ENCODE measurements around the gene SIRPB2. TPM values are rescaled to one million over a fixed set of nuclear protein-coding genes. Genes with fewer than 3 reads are reported as not detected.

Gene SIRPB2
- total and polyA plus RNA-seq, 2 of the 4 experiments (the other 2 are of a cell fraction) = not detected

DNA sequence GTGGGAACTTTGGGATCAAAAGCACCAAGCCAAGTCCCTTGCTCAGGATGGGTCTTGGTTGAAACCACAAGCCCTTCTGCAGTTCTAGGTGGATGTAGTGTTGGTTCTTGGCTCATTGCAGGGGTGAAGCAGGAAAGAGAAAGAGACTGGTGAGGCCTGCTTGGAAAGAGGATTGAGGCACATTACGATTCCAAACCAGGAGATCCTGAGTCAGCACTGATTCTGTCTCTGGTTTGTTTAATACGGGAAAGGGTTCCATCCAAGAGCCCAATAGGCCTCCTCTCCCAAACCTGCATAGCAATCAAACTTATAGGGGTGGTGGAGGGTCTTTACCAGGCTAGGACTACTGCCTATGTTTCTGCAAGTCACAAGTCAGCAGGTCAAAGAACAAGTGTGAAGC is 48.9 kb downstream of the SIRPB2 start:
- H2BK120ac ChIP-seq (ENCODE audit: low read depth, low read length) = no peak overlapping the region
- no peaks in the 10 kb centered on the region for H3K4me1 ChIP-seq (ENCODE audit: control insufficient read depth, insufficient read depth, low read length)
- H4K20me1 ChIP-seq (ENCODE audit: insufficient read depth, low read length) = no peaks in the 10 kb centered on the region
- H3K9me3 ChIP-seq (ENCODE audit: control insufficient read depth, insufficient read depth, low read length) = no peaks in the 10 kb centered on the region
- no peak overlapping the region for H3K14ac ChIP-seq (replicated peaks; ENCODE audit: low read depth, low read length)
- no peak overlapping the region for H2BK20ac ChIP-seq (ENCODE audit: low read depth, low read length)
- peaks cover 6% of the 10 kb centered on the region; the same call in 1 of the 2 replicates for H3K9me1 ChIP-seq (ENCODE audit: insufficient read depth, low read length)
- DNase-seq (no peak), ATAC-seq (ENCODE audit: low read depth) (no peak)
- H4K5ac ChIP-seq (ENCODE audit: low read depth, low read length) = no peak overlapping the region
- intact Hi-C loops (cut with micrococcal nuclease) (no loop called here), dilution Hi-C loops (cut with HindIII; ENCODE audit: low sequenced_read_pairs, unreplicated experiment) (no loop called here), in situ Hi-C loops (cut with MboI; ENCODE audit: low sequenced_read_pairs) (loop anchor here (5.0 to 10.0 kb wide), 2 partner anchors 130 to 318 kb away; no protein-coding TSS in a partner anchor)
- no peak overlapping the region for H2BK5ac ChIP-seq (ENCODE audit: low read depth, low read length, poor library complexity, severe bottlenecking)
- no CpG with 5 or more reads among the region's 2 CpGs for WGBS, 2 experiments (ENCODE audit: extremely low coverage in 2 of 2, insufficient read length in 1 of 2)
- no peak overlapping the region for H3K4me3 ChIP-seq (ENCODE audit: insufficient read depth, low read depth, low read length)
- no peak overlapping the region for H3K27ac ChIP-seq (ENCODE audit: insufficient read depth, low read length)
- no peak overlapping the region for H3K18ac ChIP-seq (ENCODE audit: low read depth, low read length)
- H3K79me1 ChIP-seq (ENCODE audit: low read depth in 1 of 2, low read length in 2 of 2) = no peaks in the 10 kb centered on the region
- H3K36me3 ChIP-seq (ENCODE audit: control insufficient read depth, insufficient read depth, low read length) = peaks cover 48% of the 10 kb centered on the region
- H3K56ac ChIP-seq (ENCODE audit: extremely low read depth, insufficient read depth, low read length) = no peak overlapping the region
- H3K9ac ChIP-seq (ENCODE audit: low read depth, low read length) = no peak overlapping the region
- no peak overlapping the region for H2AFZ ChIP-seq (replicated peaks; ENCODE audit: low read length, poor library complexity)
- no peak overlapping the region for H3K23ac ChIP-seq (ENCODE audit: low read depth, low read length)
- no peak overlapping the region for H3K4ac ChIP-seq (ENCODE audit: low read depth, low read length)
- no peak overlapping the region for H2AK5ac ChIP-seq (ENCODE audit: low read depth, low read length)
- no peak overlapping the region for H4K91ac ChIP-seq (ENCODE audit: insufficient read depth, low read depth, low read length)
- no TSS peak for BruUV-seq (replicated peaks)
- H2AK9ac ChIP-seq (replicated peaks; ENCODE audit: low read depth, low read length, poor library complexity) = no peak overlapping the region
- H2BK15ac ChIP-seq (ENCODE audit: low read depth, low read length) = no peak overlapping the region
- no peak for TF ChIP-seq RCOR1 (IDR thresholded peaks at IDR 0.05; ENCODE audit: insufficient replicate concordance, low read length)
- no peak for TF ChIP-seq FOS (IDR thresholded peaks at IDR 0.05; ENCODE audit: low read depth, low read length)
- TF ChIP-seq NFE2L2 (IDR thresholded peaks at IDR 0.05; ENCODE audit: low read depth, low read length) = no peak
- no peak for TF ChIP-seq CEBPB (IDR thresholded peaks at IDR 0.05; ENCODE audit: low read depth, low read length)
- TF ChIP-seq MAFK (IDR thresholded peaks at IDR 0.05; ENCODE audit: low read depth, low read length) = no peak
- no peak for TF ChIP-seq RFX5 (IDR thresholded peaks at IDR 0.05; ENCODE audit: low read depth, low read length)
- TF ChIP-seq ELK1 (IDR thresholded peaks at IDR 0.05; ENCODE audit: borderline replicate concordance, low read depth, low read length) = no peak
- TF ChIP-seq SMC3 (IDR thresholded peaks at IDR 0.05; ENCODE audit: low read depth, low read length) = no peak
- no peak for TF ChIP-seq CHD1 (IDR thresholded peaks at IDR 0.05; ENCODE audit: low read depth, low read length)
- no peak for TF ChIP-seq RAD21 (IDR thresholded peaks at IDR 0.05; ENCODE audit: low read length)
- no peak for TF ChIP-seq MAZ (IDR thresholded peaks at IDR 0.05; ENCODE audit: borderline replicate concordance, low read depth, low read length)
- TF ChIP-seq BHLHE40 (IDR thresholded peaks at IDR 0.05; ENCODE audit: low read depth, low read length) = no peak
- TF ChIP-seq MXI1 (IDR thresholded peaks at IDR 0.05; ENCODE audit: borderline replicate concordance, low read depth, low read length) = no peak
- ChIA-PET POLR2A (ENCODE audit: unreplicated experiment) (no interaction called here), CTCF (no interaction called here)
- H3K27me3 ChIP-seq (ENCODE audit: control insufficient read depth, insufficient read depth, low read length) = no peaks in the 10 kb centered on the region
- H4K8ac ChIP-seq (ENCODE audit: low read depth in 2 of 2, low read length in 2 of 2) = no peak overlapping the region
- no peak overlapping the region for H3K4me2 ChIP-seq (ENCODE audit: low read depth, low read length)
